ENCODE results near the gene ZFP42. TPM values are rescaled to one million over a fixed set of nuclear protein-coding genes. Genes with fewer than 3 reads are reported as not detected.

Gene ZFP42
- total RNA-seq, 1 donor from 2014 or later: 0.08 TPM

DNA sequence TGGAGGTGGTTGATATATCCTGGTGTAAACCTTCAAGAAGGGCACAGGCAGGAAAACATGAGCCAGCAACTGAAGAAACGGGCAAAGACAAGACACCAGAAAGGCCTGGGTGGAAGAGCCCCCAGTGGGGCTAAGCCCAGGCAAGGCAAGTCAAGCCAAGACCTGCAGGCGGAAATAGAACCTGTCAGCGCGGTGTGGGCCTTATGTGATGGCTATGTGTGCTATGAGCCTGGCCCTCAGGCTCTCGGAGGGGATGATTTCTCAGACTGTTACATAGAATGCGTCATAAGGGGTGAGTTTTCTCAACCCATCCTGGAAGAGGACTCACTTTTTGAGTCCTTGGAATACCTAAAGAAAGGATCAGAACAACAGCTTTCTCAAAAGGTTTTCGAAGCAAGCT lies 7.2 kb downstream of the ZFP42 start:
- peaks cover 25% of the 10 kb centered on the region for H3K9me3 Mint-ChIP-seq
- intact Hi-C loops (cut with micrococcal nuclease): no loop called here
- no peak overlapping the region for H3K4me3 Mint-ChIP-seq
- no peaks in the 10 kb centered on the region for H3K4me1 Mint-ChIP-seq (ENCODE audit: low read depth)
- H3K36me3 Mint-ChIP-seq (ENCODE audit: low read depth): no peaks in the 10 kb centered on the region
- no peaks in the 10 kb centered on the region for H3K27me3 Mint-ChIP-seq (ENCODE audit: insufficient read depth)
- no peak overlapping the region for H3K27ac Mint-ChIP-seq
- no peak for DNase-seq (ENCODE audit: low spot score)

DNA sequence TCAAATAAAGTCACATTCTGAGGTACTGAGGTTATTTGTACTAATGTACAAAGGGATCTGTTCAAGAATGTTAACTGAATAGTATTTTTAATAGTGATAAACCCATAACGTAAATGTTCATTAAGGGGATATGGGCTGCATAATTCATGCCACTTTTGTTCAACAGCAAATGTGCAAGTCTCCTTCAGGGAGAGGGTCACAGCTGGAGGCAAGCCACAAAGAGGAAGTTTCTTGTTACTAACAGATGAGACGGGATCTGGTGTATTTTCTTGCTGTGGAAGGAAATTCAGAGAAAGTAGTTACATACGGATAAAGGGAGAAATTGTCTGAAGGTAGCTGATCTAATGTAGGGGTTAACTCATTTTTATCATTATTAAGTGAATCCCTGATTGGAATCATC lies 10.0 kb downstream of the ZFP42 start:
- intact Hi-C loops (cut with micrococcal nuclease): no loop called here
- H3K27ac Mint-ChIP-seq: no peak overlapping the region
- peaks cover 20% of the 10 kb centered on the region for H3K9me3 Mint-ChIP-seq
- no peaks in the 10 kb centered on the region for H3K36me3 Mint-ChIP-seq (ENCODE audit: low read depth)
- no peak overlapping the region for H3K4me3 Mint-ChIP-seq
- no peaks in the 10 kb centered on the region for H3K27me3 Mint-ChIP-seq (ENCODE audit: insufficient read depth)
- no peaks in the 10 kb centered on the region for H3K4me1 Mint-ChIP-seq (ENCODE audit: low read depth)
- DNase-seq (ENCODE audit: low spot score): no peak

DNA sequence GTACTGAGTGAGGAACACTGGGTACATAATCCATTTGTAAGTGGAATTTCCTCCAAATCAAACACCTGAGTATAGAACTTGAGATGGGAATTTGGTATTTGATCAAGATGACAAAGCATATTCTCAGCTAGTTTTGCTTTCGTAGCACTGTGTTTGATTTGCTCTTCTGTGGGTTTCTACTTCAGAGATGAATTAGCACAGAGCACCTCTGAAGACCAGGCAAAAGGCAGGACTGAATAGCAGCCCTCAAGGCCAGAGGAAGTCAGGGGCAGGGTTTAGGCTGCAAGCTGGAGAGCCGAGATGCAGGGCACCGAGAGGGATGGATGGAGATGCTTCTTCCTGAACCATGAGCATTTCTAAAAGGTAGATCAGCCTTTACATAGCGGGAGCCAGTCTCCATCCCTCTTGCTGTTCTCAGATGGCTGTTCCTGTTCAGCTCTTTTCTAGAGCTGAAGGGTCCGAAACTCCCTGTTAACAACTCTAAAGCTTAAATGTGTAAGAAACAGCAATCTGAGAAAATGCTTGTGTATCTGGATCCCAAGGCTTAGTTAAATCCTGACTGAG lies 10.8 kb downstream of the ZFP42 start:
- no peak for DNase-seq (ENCODE audit: low spot score)
- Mint-ChIP-seq H3K9me3 (peaks cover 20% of the 10 kb centered on the region), H3K27ac (no peak overlapping the region), H3K4me1 (ENCODE audit: low read depth) (no peaks in the 10 kb centered on the region), H3K4me3 (no peak overlapping the region), H3K36me3 (ENCODE audit: low read depth) (no peaks in the 10 kb centered on the region), H3K27me3 (ENCODE audit: insufficient read depth) (no peaks in the 10 kb centered on the region)
- intact Hi-C loops (cut with micrococcal nuclease): no loop called here

DNA sequence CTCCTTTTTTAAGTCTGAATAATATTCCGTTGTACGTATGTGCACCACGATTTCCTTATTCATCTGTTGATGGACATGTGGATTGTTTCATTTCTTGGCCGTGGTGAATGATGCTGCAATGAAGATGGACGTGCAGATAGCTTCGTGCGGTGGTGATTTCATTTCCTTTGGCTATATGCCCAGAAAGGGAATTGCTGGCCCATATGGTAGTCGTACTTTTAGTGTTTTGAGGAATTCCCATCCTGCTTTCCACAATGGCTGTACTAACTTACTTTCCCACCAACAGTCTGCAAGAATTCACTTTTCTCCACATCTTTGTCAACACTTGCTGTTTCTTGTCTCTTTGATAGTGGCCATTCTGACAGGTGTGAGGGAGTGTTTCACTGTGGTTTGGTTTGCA lies 12.8 kb downstream of the ZFP42 start:
- no peaks in the 10 kb centered on the region for H3K27me3 Mint-ChIP-seq (ENCODE audit: insufficient read depth)

DNA sequence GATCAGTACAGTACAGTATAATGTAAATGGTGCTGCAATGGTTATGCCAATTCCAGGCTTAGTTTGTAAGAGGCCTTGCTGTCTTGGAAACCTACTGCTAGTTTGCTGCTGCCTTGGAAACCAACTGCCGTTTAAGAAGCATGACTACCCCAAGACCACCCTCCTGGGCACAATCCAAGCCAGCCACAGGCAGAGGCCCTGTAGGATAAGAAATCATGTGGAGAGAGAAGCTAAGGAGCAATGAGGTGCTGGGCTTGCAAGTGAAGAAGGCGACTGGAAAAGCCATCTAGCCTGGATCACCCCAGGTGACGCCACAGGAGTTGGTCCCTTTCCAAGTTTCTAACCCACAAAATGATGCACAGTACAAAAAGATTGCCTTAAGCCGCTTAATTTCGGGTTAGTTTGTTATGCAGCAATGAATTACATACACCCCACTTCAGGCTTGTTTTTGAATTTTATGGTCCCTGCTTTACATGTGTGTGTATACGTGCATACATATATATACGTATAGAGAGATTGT lies 16.9 kb downstream of the ZFP42 start:
- Mint-ChIP-seq H3K9me3 (peaks cover 18% of the 10 kb centered on the region), H3K36me3 (ENCODE audit: low read depth) (no peaks in the 10 kb centered on the region), H3K4me3 (no peak overlapping the region), H3K4me1 (ENCODE audit: low read depth) (no peaks in the 10 kb centered on the region), H3K27me3 (ENCODE audit: insufficient read depth) (no peaks in the 10 kb centered on the region), H3K27ac (no peak overlapping the region)
- intact Hi-C loops (cut with micrococcal nuclease): no loop called here
- no peak for DNase-seq (ENCODE audit: low spot score)

More for the DNA sequence above, 12.8 kb downstream of the ZFP42 start:
- Mint-ChIP-seq H3K9me3 (peaks cover 14% of the 10 kb centered on the region), H3K36me3 (ENCODE audit: low read depth) (no peaks in the 10 kb centered on the region), H3K4me1 (ENCODE audit: low read depth) (no peaks in the 10 kb centered on the region), H3K27ac (no peak overlapping the region), H3K4me3 (no peak overlapping the region)
- intact Hi-C loops (cut with micrococcal nuclease): no loop called here
- no peak for DNase-seq (ENCODE audit: low spot score)

DNA sequence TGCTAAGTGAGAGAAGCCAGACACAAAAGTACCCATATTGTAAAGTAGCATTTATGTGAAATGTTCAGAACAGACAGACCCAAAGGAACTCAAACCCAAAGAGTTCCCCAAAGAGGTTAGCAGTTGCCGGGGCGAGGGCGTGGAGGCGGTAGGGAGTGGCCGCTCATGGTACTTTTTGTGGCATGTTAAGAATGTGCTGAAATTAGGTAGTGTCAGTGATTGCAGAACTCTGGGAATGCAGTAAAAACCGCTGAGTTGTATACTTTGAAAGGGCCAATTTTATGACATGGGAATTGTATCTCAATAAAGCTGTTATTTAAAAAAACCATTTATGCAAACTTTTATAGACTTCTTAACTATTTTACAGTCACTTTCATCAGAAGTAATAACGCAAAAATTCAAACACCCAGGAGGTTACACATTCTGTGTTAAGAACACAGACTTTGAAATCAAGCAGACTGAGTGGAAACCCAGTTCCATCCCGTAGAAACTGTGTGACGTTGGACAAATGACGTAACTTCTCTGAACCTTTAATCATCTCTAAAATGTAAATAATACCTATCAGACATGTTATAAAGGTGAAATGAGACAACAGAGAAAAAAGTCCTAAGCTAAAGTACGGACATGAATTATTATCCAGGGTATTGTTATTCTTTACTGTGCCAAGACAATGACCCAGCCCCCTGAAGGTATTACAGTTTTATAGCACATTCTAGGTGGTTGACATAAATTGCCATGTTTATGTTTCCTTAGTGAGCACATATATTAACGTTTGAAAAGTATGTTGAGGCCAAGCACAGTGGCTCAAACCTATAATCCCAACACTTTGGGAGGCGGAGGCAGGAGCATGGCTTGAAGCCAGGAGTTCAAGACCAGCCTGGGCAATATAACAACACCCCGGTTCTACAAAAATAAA lies 19.7 kb downstream of the ZFP42 start:
- no peak overlapping the region for H3K27ac Mint-ChIP-seq
- no peaks in the 10 kb centered on the region for H3K27me3 Mint-ChIP-seq (ENCODE audit: insufficient read depth)
- DNase-seq (ENCODE audit: low spot score): no peak
- peaks cover 11% of the 10 kb centered on the region for H3K9me3 Mint-ChIP-seq
- intact Hi-C loops (cut with micrococcal nuclease): no loop called here
- H3K36me3 Mint-ChIP-seq (ENCODE audit: low read depth): no peaks in the 10 kb centered on the region
- no peaks in the 10 kb centered on the region for H3K4me1 Mint-ChIP-seq (ENCODE audit: low read depth)
- no peak overlapping the region for H3K4me3 Mint-ChIP-seq

DNA sequence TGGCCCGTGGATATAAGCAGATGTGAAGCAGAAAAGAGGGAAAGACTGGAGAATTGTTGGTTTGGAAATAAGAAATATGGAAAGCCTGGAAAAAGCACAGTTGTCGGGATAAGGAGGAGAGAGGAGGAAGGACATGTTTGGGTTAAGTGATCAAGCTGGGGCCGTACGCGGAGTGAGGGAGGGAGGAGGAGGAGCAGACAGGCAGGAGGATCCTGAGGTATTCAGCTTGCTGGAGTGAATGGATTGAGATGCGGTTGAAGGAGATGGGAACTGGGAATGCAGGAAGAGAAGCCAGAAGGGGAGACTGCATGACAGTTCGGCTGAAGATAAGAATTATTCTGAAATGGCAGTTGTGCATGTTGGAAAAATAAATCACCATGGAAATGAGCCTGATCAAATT lies 21.2 kb downstream of the ZFP42 start:
- H3K27me3 Mint-ChIP-seq (ENCODE audit: insufficient read depth): no peaks in the 10 kb centered on the region
- no peaks in the 10 kb centered on the region for H3K36me3 Mint-ChIP-seq (ENCODE audit: low read depth)
- no peaks in the 10 kb centered on the region for H3K4me1 Mint-ChIP-seq (ENCODE audit: low read depth)

DNA sequence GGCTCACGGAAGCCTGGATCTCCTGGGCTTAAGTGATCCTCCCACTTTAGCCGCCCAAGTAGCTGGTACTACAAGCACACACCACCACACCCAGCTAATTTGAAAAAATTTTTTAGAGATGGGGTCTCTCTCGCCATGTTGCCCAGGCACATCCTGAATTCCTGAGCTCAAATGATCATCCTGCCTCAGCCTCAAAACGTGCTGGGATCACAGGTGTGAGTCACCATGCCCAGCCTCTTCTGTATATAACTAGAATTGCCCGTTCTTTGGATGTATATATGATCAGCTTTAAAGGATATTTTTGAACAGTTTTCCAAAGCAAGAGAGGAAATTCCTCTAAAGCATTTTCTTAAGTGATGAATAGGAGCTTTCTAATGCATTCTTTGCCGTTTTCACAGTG lies 22.7 kb downstream of the ZFP42 start:
- intact Hi-C loops (cut with micrococcal nuclease): no loop called here
- Mint-ChIP-seq H3K36me3 (ENCODE audit: low read depth) (no peaks in the 10 kb centered on the region), H3K9me3 (peaks cover 11% of the 10 kb centered on the region), H3K27ac (no peak overlapping the region), H3K4me3 (no peak overlapping the region), H3K4me1 (ENCODE audit: low read depth) (no peaks in the 10 kb centered on the region), H3K27me3 (ENCODE audit: insufficient read depth) (no peaks in the 10 kb centered on the region)
- no peak for DNase-seq (ENCODE audit: low spot score)

More for the DNA sequence above, 21.2 kb downstream of the ZFP42 start:
- no peak overlapping the region for H3K27ac Mint-ChIP-seq
- peaks cover 11% of the 10 kb centered on the region for H3K9me3 Mint-ChIP-seq
- H3K4me3 Mint-ChIP-seq: no peak overlapping the region
- DNase-seq (ENCODE audit: low spot score): no peak
- intact Hi-C loops (cut with micrococcal nuclease): no loop called here

DNA sequence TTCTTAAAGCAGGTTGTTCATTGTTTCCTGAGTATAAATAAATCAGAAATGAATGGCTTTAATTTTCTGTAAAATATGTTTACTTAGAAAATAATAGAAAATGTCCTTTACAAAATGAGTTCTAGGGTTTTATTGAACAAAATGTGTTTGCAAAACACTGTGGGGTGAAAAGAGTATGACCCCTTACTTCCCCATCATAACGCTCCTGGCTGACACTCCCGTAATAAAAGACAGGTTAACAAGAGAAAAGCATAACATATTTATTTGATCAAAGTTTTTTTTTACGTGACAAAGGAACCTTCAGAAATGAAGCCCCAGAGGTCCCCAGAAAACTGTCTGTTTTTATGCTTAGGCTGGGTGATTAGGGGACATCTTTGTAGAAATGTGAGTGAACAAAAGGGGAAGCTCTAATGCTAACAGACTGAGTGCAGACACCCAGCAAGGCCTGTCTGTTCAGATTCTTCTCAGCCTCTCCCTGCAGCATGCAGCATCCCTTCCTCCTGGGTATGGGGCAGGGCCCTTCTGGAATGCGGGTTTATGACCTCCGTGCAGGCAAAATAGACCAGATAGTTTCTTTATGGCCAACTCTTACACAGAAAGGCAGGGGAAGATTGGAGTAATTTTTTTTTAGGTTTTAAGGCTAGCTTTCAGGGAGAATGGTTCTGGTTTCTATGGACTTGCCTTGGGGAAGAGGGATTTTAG lies 26.1 kb downstream of the ZFP42 start:
- H3K4me1 Mint-ChIP-seq (ENCODE audit: low read depth): no peaks in the 10 kb centered on the region
- H3K27ac Mint-ChIP-seq: no peak overlapping the region
- H3K36me3 Mint-ChIP-seq (ENCODE audit: low read depth): no peaks in the 10 kb centered on the region
- H3K4me3 Mint-ChIP-seq: no peak overlapping the region
- intact Hi-C loops (cut with micrococcal nuclease): no loop called here
- H3K27me3 Mint-ChIP-seq (ENCODE audit: insufficient read depth): no peaks in the 10 kb centered on the region
- no peak for DNase-seq (ENCODE audit: low spot score)
- H3K9me3 Mint-ChIP-seq: no peaks in the 10 kb centered on the region

DNA sequence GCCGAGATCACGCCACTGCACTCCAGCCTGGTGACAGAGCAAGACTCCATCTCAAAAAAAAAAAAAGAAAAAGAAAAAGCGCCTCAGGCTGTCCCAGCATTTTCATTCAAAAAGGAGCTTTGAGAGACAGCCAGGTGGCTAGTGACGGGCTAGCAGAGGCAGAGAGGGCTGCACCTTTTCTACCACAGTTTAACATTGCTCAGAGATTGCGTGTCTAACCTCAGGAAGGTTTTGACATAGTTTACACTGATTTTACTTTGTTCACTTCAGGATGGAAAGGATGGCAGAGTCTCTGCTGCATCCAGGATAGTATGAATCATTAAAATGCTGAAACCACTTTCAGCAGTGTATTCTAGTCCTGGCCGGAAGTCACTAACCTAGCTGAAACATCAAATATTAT lies 28.1 kb downstream of the ZFP42 start:
- no peaks in the 10 kb centered on the region for H3K27me3 Mint-ChIP-seq (ENCODE audit: insufficient read depth)
- no peak overlapping the region for H3K27ac Mint-ChIP-seq
- intact Hi-C loops (cut with micrococcal nuclease): no loop called here
- H3K9me3 Mint-ChIP-seq: peaks cover 4% of the 10 kb centered on the region
- no peaks in the 10 kb centered on the region for H3K36me3 Mint-ChIP-seq (ENCODE audit: low read depth)
- no peak overlapping the region for H3K4me3 Mint-ChIP-seq
- DNase-seq (ENCODE audit: low spot score): no peak
- H3K4me1 Mint-ChIP-seq (ENCODE audit: low read depth): no peaks in the 10 kb centered on the region

DNA sequence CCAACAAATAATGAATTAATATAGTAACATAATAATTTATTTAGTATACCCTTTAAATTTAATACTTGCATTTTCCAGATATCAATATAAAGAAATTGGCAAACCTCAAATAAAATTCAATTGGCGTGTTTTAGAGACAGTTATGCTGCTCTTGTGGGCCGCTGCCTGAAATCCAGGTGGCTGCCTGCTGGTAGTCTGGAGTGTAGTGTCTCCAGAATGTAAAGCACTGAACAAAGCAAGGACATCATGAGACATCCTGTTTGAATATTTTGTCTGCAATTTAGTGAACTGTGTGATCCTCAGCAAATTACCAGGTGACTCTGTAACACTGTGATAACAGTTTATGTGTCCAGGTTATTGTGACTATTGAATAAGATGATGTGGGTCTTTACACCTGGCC lies 29.9 kb downstream of the ZFP42 start:
- H3K4me3 Mint-ChIP-seq: no peak overlapping the region
- H3K36me3 Mint-ChIP-seq (ENCODE audit: low read depth): no peaks in the 10 kb centered on the region
- no peaks in the 10 kb centered on the region for H3K27me3 Mint-ChIP-seq (ENCODE audit: insufficient read depth)
- H3K27ac Mint-ChIP-seq: no peak overlapping the region
- H3K4me1 Mint-ChIP-seq (ENCODE audit: low read depth): no peaks in the 10 kb centered on the region
- intact Hi-C loops (cut with micrococcal nuclease): no loop called here
- H3K9me3 Mint-ChIP-seq: peaks cover 10% of the 10 kb centered on the region
- DNase-seq (ENCODE audit: low spot score): no peak

DNA sequence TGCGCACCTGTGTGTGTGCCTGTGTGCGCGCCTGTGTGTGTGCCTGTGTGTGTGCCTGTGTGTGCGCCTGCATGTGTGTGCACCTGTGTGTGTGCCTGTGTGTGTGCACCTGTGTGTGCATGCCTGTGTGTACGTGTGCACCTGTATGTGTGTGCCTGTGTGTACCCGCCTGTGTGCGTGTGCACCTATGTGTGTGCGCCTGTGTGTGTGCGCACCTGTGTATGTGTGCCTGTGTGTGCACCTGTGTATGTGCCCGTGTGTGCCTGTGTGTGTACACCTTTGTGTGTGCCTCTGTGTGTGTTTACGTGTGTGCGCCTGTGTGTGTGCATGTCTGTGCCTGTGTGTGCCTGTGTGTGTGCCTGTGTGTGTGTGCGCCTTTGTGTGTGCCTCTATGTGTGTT lies 33.5 kb downstream of the ZFP42 start:
- Mint-ChIP-seq H3K36me3 (ENCODE audit: low read depth) (no peaks in the 10 kb centered on the region), H3K4me3 (no peak overlapping the region)

DNA sequence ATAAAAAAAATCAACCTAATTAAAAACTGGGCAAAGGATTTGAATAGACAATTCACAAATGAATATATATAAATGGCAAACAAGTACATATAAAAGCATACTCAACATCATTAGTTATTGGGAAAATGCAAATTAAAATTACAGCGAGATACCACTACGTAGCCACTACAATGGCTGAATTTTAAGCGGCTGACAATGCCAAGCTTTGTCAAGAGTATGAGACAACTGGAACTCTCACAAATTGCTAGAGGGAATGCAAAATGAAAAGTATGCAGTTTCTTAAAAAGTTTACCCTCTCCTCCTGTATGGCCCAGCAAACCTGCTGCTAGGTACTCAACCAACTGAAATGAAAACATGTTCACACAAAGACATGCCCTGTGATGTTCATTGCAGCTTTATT lies 34.8 kb downstream of the ZFP42 start:
- no peaks in the 10 kb centered on the region for H3K36me3 Mint-ChIP-seq (ENCODE audit: low read depth)
- DNase-seq (ENCODE audit: low spot score): no peak
- no peaks in the 10 kb centered on the region for H3K4me1 Mint-ChIP-seq (ENCODE audit: low read depth)
- H3K9me3 Mint-ChIP-seq: peaks cover 23% of the 10 kb centered on the region
- no peaks in the 10 kb centered on the region for H3K27me3 Mint-ChIP-seq (ENCODE audit: insufficient read depth)
- no peak overlapping the region for H3K27ac Mint-ChIP-seq
- H3K4me3 Mint-ChIP-seq: no peak overlapping the region
- intact Hi-C loops (cut with micrococcal nuclease): no loop called here

More for the DNA sequence above, 33.5 kb downstream of the ZFP42 start:
- H3K9me3 Mint-ChIP-seq: peaks cover 23% of the 10 kb centered on the region
- DNase-seq (ENCODE audit: low spot score): no peak
- intact Hi-C loops (cut with micrococcal nuclease): no loop called here
- no peak overlapping the region for H3K27ac Mint-ChIP-seq
- no peaks in the 10 kb centered on the region for H3K4me1 Mint-ChIP-seq (ENCODE audit: low read depth)
- H3K27me3 Mint-ChIP-seq (ENCODE audit: insufficient read depth): no peaks in the 10 kb centered on the region
